AG09309 (cell line): ENCODE measurements around the gene EEF1A2.
A peak's percentile ranks its signal among the peaks of the same experiment; 100 is the strongest.

Experiments used
- DNase-seq: peaks from one replicate; pipeline ENCODE4 v3.0.0-alpha.2; 2010; ENCODE audit warnings: low read depth
- H3K4me3 ChIP-seq: 2 replicates; pipeline ENCODE4 v1.5.1; 2011; ENCODE audit warnings: mild to moderate bottlenecking, low read depth, low read length, moderate library complexity; ENCODE audit not compliant: control insufficient read depth
- TF ChIP-seq, protein P1 (sequence below): IDR thresholded peaks from 2 replicates; pipeline ENCODE4 v1.5.1; 2011; ENCODE audit warnings: mild to moderate bottlenecking, low read depth, low read length, inconsistent platforms; ENCODE audit not compliant: insufficient read depth, control insufficient read depth; ENCODE audit errors: missing control alignments

EEF1A2 gene

GRCh38 chr20:63456429-63457284, 42.2 kb downstream of the EEF1A2 start:
- DNase-seq = no peak
- TF ChIP-seq, protein P1, sequence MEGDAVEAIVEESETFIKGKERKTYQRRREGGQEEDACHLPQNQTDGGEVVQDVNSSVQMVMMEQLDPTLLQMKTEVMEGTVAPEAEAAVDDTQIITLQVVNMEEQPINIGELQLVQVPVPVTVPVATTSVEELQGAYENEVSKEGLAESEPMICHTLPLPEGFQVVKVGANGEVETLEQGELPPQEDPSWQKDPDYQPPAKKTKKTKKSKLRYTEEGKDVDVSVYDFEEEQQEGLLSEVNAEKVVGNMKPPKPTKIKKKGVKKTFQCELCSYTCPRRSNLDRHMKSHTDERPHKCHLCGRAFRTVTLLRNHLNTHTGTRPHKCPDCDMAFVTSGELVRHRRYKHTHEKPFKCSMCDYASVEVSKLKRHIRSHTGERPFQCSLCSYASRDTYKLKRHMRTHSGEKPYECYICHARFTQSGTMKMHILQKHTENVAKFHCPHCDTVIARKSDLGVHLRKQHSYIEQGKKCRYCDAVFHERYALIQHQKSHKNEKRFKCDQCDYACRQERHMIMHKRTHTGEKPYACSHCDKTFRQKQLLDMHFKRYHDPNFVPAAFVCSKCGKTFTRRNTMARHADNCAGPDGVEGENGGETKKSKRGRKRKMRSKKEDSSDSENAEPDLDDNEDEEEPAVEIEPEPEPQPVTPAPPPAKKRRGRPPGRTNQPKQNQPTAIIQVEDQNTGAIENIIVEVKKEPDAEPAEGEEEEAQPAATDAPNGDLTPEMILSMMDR = no peak
- no peak overlapping the region for H3K4me3 ChIP-seq

- TF ChIP-seq, protein P1 = no peak
- H3K4me3 ChIP-seq = no peak overlapping the region
- DNase-seq = no peak
These were observed 43.4 kb downstream of the EEF1A2 start for GRCh38 chr20:63455568-63455859.

- TF ChIP-seq, protein P1 = no peak
- H3K4me3 ChIP-seq = no peak overlapping the region
- DNase-seq = no peak
These were observed 43.9 kb downstream of the EEF1A2 start for GRCh38 chr20:63454731-63455567.

GRCh38 chr20:63452821-63453523, 45.9 kb downstream of the EEF1A2 start:
- TF ChIP-seq, protein P1 = peak; percentile 21
- no peak for DNase-seq
- no peak overlapping the region for H3K4me3 ChIP-seq

GRCh38 chr20:63452341-63452740, 46.5 kb downstream of the EEF1A2 start:
- no peak for DNase-seq
- no peak overlapping the region for H3K4me3 ChIP-seq
- TF ChIP-seq, protein P1 = no peak

DNA sequence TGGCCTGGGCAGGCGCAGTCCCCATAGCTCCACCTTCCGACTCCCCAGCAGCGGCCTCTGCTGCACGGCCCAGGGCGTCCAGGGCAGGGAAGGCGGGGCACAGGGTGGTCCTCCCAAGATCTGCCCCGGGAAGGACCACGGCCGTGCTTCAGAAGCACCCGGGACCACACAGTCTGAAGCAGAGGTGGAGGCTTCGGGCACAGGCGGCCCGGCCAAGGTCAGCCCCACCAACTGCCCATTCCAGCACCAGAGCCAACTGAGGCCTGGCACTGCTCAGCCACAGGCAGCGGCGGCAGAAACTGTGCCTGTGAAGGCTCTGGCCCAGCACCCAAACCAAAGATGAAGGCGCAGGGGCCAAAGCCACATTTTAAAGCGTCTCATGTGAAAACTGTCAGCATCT, 47.1 kb downstream of the EEF1A2 start:
- no peak for DNase-seq
- TF ChIP-seq, protein P1 = no peak
- H3K4me3 ChIP-seq = no peak overlapping the region
